OCI-LY7 (cell line): ENCODE data around the gene SEPSECS. TPM values are rescaled to one million over a fixed set of nuclear protein-coding genes. Genes with fewer than 3 reads are reported as not detected.

Source experiments
- BruUV-seq: library from RNA; stranded (reverse); fragments of 400-500 nt; replicated peaks from 2 replicates; lab custom pipeline; 2021; lab: Mats Ljungman, UMichigan
- CTCF ChIA-PET: fragments of 300-600 bp; sonication (Branson Sonifier 250); formaldehyde crosslinking; loops from one replicate; lab custom pipeline; 2022; ENCODE audit warnings: antibody characterized with exemption; ENCODE audit not compliant: unreplicated experiment; lab: Charles Lee
- POLR2A ChIA-PET: fragments of 300-600 bp; sonication (Branson Sonifier 250); formaldehyde crosslinking; loops from one replicate; lab custom pipeline; 2022; ENCODE audit warnings: antibody characterized with exemption; lab: Charles Lee
- DNase-seq: peaks from one replicate; pipeline ENCODE4 v3.0.0-alpha.2; 2015; ENCODE audit warnings: low spot score
- H2AFZ ChIP-seq: fragments of 200-600 bp; sonication (generic), shearing (Covaris generic); 2 replicates; pipeline ENCODE4 v1.6.1; 2014; ENCODE audit warnings: mild to moderate bottlenecking, antibody characterized with exemption, low read length, moderate library complexity
- H3K27ac ChIP-seq: fragments of 200-600 bp; sonication (generic); 2 replicates; pipeline ENCODE4 v1.5.1; 2014; ENCODE audit warnings: mixed run types, low read depth, mild to moderate bottlenecking, moderate library complexity, low read length, inconsistent platforms; ENCODE audit not compliant: poor library complexity, severe bottlenecking
- H3K36me3 ChIP-seq: fragments of 200-600 bp; sonication (generic); 2 replicates; pipeline ENCODE4 v1.6.1; 2014; ENCODE audit warnings: mild to moderate bottlenecking, antibody characterized with exemption, low read length, moderate library complexity, mixed read lengths; ENCODE audit not compliant: insufficient read depth
- H3K4me1 ChIP-seq: fragments of 200-600 bp; sonication (generic); 2 replicates; pipeline ENCODE4 v1.5.1; 2014; ENCODE audit warnings: mild to moderate bottlenecking, low read length; ENCODE audit not compliant: insufficient read depth, poor library complexity, severe bottlenecking
- H3K4me2 ChIP-seq: fragments of 200-600 bp; sonication (generic); 2 replicates; pipeline ENCODE4 v1.6.1; 2014; ENCODE audit warnings: mild to moderate bottlenecking, low read length
- H3K4me3 ChIP-seq: fragments of 200-600 bp; sonication (generic); 2 replicates; pipeline ENCODE4 v1.5.1; 2014; ENCODE audit warnings: mild to moderate bottlenecking, low read depth, low read length; ENCODE audit not compliant: poor library complexity, severe bottlenecking
- H3K79me2 ChIP-seq: fragments of 200-600 bp; sonication (generic); 2 replicates; pipeline ENCODE4 v1.6.1; 2016; ENCODE audit warnings: low read depth, mild to moderate bottlenecking, low read length, moderate library complexity, mixed read lengths; ENCODE audit not compliant: insufficient read depth
- H3K9me2 ChIP-seq: fragments of 200-600 bp; sonication (generic); 2 replicates; pipeline ENCODE4 v1.6.1; 2016; ENCODE audit warnings: mild to moderate bottlenecking, low read length, mixed read lengths; ENCODE audit not compliant: insufficient read depth
- H3K9me3 ChIP-seq: fragments of 200-600 bp; sonication (generic); 2 replicates; pipeline ENCODE4 v1.6.1; 2014; ENCODE audit warnings: mild to moderate bottlenecking, mixed run types, low read length, mixed read lengths
- H4K20me1 ChIP-seq: fragments of 200-600 bp; sonication (generic); 2 replicates; pipeline ENCODE4 v1.6.1; 2014; ENCODE audit warnings: mild to moderate bottlenecking, antibody characterized with exemption, low read length, moderate library complexity, mixed read lengths; ENCODE audit not compliant: insufficient read depth
- CTCF ChIP-seq: fragments of 200-600 bp; sonication (generic); conservative IDR thresholded peaks from 2 replicates; pipeline ENCODE4 v1.5.1; 2014; ENCODE audit warnings: mild to moderate bottlenecking, antibody characterized with exemption, low read length, moderate library complexity, mixed read lengths
- EZH2phosphoT487 ChIP-seq: fragments of 200-600 bp; sonication (generic); IDR thresholded peaks from 2 replicates; pipeline ENCODE4 v1.6.1; 2018; ENCODE audit warnings: low read depth, borderline replicate concordance, mild to moderate bottlenecking, mixed run types, antibody characterized with exemption, low read length, moderate library complexity, mixed read lengths
- intact Hi-C: fragments of 100-400 bp; cut with micrococcal nuclease; formaldehyde crosslinking; loops from one replicate; pipeline ENCODE4 v1.10.0; 2022; ENCODE audit not compliant: unreplicated experiment
- total RNA-seq, 2 experiments: library from RNA; depleted of rRNA in 1 of 2; stranded (reverse); fragments of >200 nt in 1 of 2; shearing (Covaris generic) in 1 of 2; gene quantifications; 2 replicates each; pipeline ENCODE4 v1.2.3, GENCODE V29; 2014 to 2022

The SEPSECS gene
- total RNA-seq, 2 experiments from 2014 or later: 5.0 to 13.0 TPM

GRCh38 chr4:25112366-25112994 lies 47.8 kb downstream of the SEPSECS start:
- H4K20me1 ChIP-seq: no peaks in the 10 kb centered on the region
- no peak overlapping the region for H3K4me2 ChIP-seq
- TF ChIP-seq EZH2phosphoT487 (no peak), CTCF (no peak)
- H3K9me3 ChIP-seq: no peaks in the 10 kb centered on the region
- H3K79me2 ChIP-seq: no peaks in the 10 kb centered on the region
- ChIA-PET CTCF (no interaction called here), POLR2A (no interaction called here)
- H3K4me3 ChIP-seq: no peak overlapping the region
- BruUV-seq: no TSS peak
- no peak overlapping the region for H2AFZ ChIP-seq
- intact Hi-C loops: no loop called here
- H3K27ac ChIP-seq: no peak overlapping the region
- no peaks in the 10 kb centered on the region for H3K4me1 ChIP-seq
- no peaks in the 10 kb centered on the region for H3K36me3 ChIP-seq
- no peaks in the 10 kb centered on the region for H3K9me2 ChIP-seq
- no peak for DNase-seq

GRCh38 chr4:25111648-25112196 lies 48.5 kb downstream of the SEPSECS start:
- no peak for TF ChIP-seq EZH2phosphoT487
- no peak for TF ChIP-seq CTCF
- H3K4me1 ChIP-seq: no peaks in the 10 kb centered on the region
- no peak for DNase-seq
- intact Hi-C loops: no loop called here
- H3K27ac ChIP-seq: no peak overlapping the region
- no peaks in the 10 kb centered on the region for H3K9me3 ChIP-seq
- no peaks in the 10 kb centered on the region for H3K36me3 ChIP-seq
- no TSS peak for BruUV-seq
- H3K4me3 ChIP-seq: no peak overlapping the region
- no peaks in the 10 kb centered on the region for H3K79me2 ChIP-seq
- POLR2A ChIA-PET: no interaction called here
- no peaks in the 10 kb centered on the region for H3K9me2 ChIP-seq
- no peak overlapping the region for H2AFZ ChIP-seq
- H4K20me1 ChIP-seq: no peaks in the 10 kb centered on the region
- no peak overlapping the region for H3K4me2 ChIP-seq
- CTCF ChIA-PET: no interaction called here
